ENCODE measurements around the gene B4GALNT2. TPM values are rescaled to one million over a fixed set of nuclear protein-coding genes. Genes with fewer than 3 reads are reported as not detected.

Gene B4GALNT2
- polyA plus RNA-seq, 4 donors: 0.16 to 1.7 (median 0.39) TPM

DNA sequence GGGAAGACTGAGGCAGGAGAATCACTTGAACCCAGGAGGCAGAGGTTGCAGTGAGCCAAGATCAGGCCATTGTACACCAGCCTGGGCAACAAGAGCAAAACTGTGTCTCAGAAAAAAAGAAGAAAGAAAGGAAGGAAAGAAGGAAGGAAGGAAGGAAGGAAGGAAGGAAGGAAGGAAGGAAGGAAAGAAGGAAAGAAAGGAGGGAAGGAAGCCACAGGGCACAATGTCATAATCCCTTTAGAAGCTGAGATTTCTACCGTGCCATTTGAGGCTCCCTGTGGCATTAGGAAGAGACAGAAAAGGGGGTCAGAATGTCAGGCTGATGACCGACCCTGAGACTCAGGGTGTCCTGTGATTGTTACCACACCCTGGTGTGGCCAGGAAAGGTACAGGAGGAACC lies 71.2 kb downstream of the B4GALNT2 start:
- no peak for DNase-seq (ENCODE audit: low read depth in 4 of 4, low spot score in 3 of 4)

DNA sequence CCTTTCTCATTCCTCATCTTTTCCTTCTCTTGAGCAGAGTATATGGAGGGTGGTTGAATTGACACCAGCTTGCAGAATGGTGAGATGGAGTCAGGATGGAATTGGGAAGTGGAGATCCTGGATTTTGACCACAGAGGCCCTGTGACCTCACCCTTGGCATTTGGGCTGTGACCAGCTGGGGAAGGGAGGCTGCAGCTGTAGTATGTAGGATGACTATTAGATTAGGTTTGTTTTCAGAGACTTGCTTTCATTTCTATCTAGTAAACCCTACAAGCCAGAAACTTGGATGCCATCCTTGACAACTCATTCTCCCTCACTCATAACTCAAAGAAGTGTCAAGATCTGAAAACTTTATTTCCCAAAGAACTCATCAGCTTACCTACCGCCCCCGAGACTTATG lies 71.9 kb downstream of the B4GALNT2 start:
- no peak for DNase-seq (ENCODE audit: low read depth in 4 of 4, low spot score in 3 of 4)

GRCh38 chr17:49209061-49209571 lies 76.5 kb downstream of the B4GALNT2 start:
- DNase-seq (ENCODE audit: low read depth in 4 of 4, low spot score in 3 of 4): no peak

DNA sequence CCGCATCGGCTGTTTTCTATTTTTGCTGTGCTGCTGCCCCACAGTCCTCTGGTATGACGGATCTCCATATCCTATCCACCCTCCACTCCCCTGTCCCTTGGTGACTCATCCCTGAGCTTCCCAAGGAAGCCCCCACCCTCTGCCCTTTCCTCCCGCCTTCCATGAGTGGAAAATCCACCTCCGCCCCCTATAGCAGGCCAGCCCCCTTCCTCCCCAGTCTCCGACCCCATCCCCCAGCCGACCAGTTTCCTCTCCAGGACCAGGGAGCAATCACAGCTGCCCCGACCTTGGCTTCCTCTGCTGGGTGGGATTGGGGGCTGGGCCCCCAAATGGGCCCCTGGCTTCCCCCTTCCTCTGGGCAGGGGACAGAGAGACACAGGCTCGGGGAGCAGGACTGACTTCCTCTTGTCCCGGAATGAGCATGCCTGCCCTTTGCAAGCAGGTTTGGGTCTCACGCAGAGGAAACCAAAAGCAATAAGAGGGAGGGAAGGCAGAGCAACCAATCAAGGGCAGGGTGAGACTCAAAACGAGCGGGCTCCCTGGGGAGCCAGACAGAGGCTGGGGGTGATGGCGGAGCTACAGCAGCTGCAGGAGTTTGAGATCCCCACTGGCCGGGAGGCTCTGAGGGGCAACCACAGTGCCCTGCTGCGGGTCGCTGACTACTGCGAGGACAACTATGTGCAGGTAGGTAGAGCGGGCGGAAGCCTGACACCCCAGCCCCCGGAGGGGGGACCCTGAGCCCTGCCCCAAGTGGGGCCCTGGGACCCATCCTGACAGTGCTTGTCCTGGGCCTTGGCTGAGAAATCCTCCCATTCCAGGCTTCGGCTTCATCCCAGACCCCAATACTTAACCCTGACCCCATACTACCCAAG lies 77.8 kb downstream of the B4GALNT2 start, which contains the start of the genes ABI3 and GNGT2:
TSS of gene ABI3 (plus strand) at position 550 of the 872 bp plus-strand sequence. CDS start at position 568, 18 bp downstream.
TSS of gene GNGT2 (minus strand) at position 417 of the 872 bp plus-strand sequence. CDS start 3,152 bp downstream, outside the sequence.
- no peak for DNase-seq (ENCODE audit: low read depth in 4 of 4, low spot score in 3 of 4)

DNA sequence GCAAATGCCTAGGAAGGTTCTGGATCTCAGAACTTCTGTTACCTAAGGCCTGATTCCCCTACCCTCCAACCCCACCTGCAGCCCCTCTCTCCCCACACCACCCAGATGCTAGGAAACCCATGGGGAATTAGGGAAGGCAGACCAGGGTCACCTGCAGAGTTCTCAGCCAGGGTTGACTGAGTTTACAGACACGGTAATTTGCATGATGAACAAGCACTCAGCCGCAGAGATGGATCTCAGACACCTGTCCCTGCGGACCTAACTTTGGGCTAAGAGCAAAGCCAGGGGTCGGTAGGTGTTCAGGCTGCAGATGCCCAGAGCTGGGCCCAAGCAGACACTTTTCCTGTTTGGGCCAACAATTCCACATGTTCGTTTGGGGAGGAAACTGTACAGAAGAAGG lies 80.8 kb downstream of the B4GALNT2 start:
- DNase-seq (ENCODE audit: low read depth in 4 of 4, low spot score in 3 of 4): no peak

DNA sequence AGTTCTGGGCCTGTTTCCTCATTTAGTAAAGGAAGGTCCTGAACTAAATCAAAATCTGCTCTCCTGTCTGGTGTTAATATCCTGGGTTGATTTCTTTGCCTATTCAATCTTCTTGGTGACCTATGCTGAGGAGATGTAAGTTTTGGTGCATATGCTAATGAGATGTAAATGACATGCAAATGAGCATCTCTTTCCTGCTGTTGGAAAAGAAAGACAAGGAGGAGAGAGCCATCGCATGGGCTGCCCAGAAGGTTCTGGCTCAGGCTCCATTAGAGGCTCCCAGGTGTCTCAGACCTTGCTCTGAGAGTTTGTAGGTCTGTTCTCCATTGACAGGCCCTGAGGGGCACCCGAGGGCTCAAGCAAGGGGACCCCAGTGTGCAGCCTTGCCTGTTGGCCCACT lies 81.3 kb downstream of the B4GALNT2 start:
- no peak for DNase-seq (ENCODE audit: low read depth in 4 of 4, low spot score in 3 of 4)

GRCh38 chr17:49214676-49215360 lies 82.2 kb downstream of the B4GALNT2 start:
- no peak for DNase-seq (ENCODE audit: low read depth in 4 of 4, low spot score in 3 of 4)

GRCh38 chr17:49216482-49216881 lies 83.9 kb downstream of the B4GALNT2 start:
- no peak for DNase-seq (ENCODE audit: low read depth in 4 of 4, low spot score in 3 of 4)

DNA sequence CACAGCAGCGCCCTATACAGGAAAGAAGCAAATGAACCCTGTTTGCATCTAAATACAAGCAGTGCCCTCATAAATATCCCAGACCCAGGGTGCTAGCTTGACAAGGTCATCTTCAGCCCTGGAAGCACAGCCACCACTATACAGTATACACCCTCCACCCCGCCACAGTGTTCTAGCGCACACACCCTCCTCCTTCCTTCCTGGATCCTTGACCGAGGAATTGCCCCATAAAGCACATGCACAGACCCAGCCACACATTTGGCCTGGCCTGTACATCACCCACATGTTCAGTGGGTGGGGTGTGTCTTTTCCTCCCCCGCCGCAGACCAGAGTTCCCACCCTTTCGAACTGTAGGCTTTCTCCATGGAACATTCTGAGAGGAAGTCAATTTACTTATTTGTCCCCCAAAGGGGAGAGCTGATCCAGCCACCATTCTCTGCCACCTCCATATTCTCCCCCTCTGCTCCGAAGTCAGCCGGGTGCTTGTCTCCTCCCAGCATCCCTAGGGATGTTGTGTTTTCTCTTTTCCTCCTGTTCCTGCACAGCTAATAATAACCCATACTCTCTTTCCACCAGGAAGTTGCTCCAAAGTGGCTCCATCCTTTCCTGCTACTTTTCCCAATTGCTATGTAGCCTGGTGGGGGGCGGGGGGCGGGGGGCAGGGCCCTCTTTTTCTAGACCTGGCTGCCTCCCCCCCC lies 84.5 kb downstream of the B4GALNT2 start:
- no peak for DNase-seq (ENCODE audit: low read depth in 4 of 4, low spot score in 3 of 4)

DNA sequence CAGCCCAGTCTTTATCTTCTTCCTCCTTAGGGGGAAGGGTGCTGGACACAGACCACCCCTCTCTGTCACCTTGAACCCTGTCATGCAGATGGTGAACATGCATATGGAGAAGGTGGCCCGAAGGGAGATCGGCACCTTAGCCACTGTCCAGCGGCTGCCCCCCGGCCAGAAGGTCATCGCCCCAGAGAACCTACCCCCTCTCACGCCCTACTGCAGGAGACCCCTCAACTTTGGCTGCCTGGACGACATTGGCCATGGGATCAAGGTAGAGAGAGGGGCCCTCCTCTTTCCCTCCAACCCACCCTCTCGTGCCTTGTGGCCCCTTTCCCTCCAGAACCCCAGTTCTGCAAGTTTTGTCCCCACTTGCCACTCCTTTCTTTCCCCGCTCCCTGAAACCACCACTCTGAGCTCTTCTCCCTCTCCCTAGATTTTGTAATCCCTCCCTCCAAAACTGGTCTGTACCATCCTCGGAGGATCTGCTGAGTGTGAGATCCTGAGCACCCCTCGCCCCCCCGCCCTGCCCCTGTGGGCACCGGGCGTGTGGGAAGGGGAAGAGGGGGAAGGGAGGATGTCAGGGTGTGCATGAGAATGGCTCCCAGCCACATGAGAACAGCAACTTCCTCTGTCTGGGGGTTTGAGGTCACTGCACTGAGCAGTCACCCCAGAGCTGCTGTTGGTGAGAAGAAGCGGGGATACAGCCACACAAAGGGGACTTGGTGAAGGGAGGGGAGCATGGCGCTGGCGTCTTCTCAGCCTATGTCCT lies 85.3 kb downstream of the B4GALNT2 start:
- no peak for DNase-seq (ENCODE audit: low read depth in 4 of 4, low spot score in 3 of 4)

GRCh38 chr17:49218941-49219913 lies 86.7 kb downstream of the B4GALNT2 start:
- no peak for DNase-seq (ENCODE audit: low read depth in 4 of 4, low spot score in 3 of 4)

- DNase-seq (ENCODE audit: low read depth in 4 of 4, low spot score in 3 of 4): no peak
Observed at GRCh38 chr17:49219987-49220386, 87.4 kb downstream of the B4GALNT2 start.

GRCh38 chr17:49223168-49223516 lies 90.6 kb downstream of the B4GALNT2 start:
- no peak for DNase-seq (ENCODE audit: low read depth in 4 of 4, low spot score in 3 of 4)

DNA sequence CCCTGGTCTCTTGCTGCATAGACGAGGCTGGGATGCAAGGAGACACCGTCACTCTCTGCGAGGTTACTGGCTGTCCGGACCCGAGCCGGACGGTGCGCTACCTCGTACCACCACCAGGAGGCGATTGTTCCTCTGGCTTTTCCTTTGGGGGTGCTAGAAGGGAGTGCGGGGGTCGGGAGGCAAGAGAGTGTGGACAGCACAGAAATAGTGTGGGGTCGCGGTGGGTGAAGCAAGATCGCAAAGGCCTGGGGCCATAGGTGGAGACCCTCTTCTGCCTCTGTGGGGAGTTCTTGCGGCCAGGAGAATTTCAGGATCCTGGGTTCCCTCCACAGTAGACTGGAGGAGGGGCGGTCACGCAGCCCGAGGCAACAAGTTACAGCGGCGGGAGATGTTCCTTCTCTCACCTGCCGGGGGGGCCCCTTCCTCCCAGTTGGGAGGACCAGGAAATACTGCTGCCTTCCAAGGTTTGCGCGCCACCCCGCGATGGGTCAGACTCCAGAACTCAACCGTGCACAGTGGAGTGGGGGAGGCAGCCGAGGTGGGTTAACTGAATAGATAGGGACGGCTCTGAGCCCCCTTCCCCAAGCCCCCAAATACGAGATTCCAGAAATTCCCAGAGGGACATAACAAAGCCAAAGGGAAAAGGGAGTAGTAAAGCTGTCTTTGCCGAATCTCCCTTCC lies 91.1 kb downstream of the B4GALNT2 start:
- no peak for DNase-seq (ENCODE audit: low read depth in 4 of 4, low spot score in 3 of 4)

- DNase-seq (ENCODE audit: low read depth in 4 of 4, low spot score in 3 of 4): no peak
Observed at GRCh38 chr17:49224198-49224996, 91.8 kb downstream of the B4GALNT2 start.

- DNase-seq (ENCODE audit: low read depth in 4 of 4, low spot score in 3 of 4): no peak
Observed at GRCh38 chr17:49224997-49225337, 92.4 kb downstream of the B4GALNT2 start.

- no peak for DNase-seq (ENCODE audit: low read depth in 4 of 4, low spot score in 3 of 4)
Observed at GRCh38 chr17:49225554-49226236, 93.1 kb downstream of the B4GALNT2 start.

All from left renal pelvis (tissue), 4 donors.